HG03103 (cell line): Measurements from ENCODE around the gene DNAH9.
"Not testable (repeated sequence)": the region's sequence is repeated elsewhere in the genome, so short reads cannot be mapped to it uniquely, and the experiment has no call there.

Experiments used
- ATAC-seq: cut with Tn5 transposase; IDR thresholded peaks from one replicate; pipeline ENCODE4 v1.9.1; 2021; ENCODE audit warnings: low read depth; ENCODE audit not compliant: unreplicated experiment

DNAH9 gene

GRCh38 chr17:11949571-11949970 lies 351.3 kb downstream of the DNAH9 start:
- not testable (repeated sequence) for ATAC-seq

DNA sequence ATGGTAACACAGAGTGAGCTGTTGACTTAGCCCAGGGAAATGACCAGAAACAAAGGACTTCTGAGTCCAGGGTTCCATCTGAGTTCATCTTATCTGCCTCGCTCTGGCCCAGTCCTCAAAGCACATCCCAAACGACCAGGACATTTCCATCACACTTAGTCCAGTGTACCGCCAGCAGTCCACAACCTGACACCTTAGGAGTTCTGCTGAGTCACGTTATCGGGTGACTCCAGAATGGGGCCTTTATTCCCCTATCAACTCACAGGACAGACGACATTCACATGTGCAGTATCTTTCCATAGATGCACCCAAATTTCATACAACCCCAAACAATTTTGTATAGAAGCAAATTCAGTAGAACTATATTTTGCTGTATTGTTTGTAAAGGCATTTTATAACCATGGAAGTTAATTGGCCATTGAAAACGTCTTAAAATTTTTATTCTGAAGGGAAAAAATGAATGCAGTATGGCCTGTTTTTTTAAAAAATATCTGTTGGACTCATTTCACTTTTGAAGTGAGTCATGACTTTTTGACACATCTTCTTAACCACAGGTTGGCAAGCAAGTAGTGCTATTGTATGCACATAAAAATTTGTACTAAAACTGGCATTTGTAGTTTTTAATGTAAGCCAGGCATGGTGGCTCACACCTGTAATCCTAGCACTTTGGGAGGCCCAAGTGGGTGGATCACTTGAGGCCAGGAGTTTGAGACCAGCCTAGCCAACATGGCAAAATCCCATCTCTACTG lies 352.7 kb downstream of the DNAH9 start:
- ATAC-seq = no peak

- no peak for ATAC-seq
Observed at GRCh38 chr17:11952610-11953009, 354.3 kb downstream of the DNAH9 start.

GRCh38 chr17:11953924-11954323 lies 355.7 kb downstream of the DNAH9 start:
- no peak for ATAC-seq

- no peak for ATAC-seq
Observed at GRCh38 chr17:11954936-11955335, 356.7 kb downstream of the DNAH9 start.

GRCh38 chr17:11969565-11969964 lies 371.3 kb downstream of the DNAH9 start:
- ATAC-seq = no peak

DNA sequence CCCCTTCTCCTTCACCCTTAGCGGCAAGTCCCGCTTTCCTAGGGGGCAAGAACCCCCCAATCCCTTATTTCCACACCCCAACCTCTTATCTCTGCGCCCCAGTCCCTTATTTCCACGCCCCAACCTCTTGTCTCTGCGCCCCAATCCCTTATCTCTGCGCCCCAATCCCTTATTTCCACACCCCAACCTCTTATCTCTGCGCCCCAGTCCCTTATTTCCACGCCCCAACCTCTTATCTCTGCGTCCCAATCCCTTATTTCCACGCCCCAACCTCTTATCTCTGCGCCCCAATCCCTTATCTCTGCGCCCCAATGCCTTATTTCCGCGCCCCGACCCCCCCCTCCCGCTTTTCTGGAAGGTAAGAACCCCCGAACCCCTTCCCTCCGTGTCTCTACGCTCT lies 374.5 kb downstream of the DNAH9 start:
- ATAC-seq = not testable (repeated sequence)

DNA sequence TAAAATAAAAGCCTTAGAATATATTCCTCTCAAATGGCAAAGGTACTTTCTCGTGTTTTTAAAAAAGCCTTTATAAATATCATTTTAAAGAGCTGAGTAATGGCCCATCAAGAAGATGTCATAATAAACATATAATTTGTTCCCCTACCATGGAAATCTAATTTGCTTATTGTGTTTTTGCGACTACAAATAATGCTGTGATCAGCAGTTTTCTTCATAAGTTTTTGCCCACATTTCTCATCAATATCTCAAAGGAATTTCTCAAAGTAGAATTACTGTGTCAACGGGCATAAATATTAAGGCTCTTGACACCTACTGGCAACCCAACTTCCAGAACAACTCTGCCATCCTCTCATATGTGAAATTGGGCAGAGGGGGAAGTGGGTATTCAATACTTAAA lies 381.5 kb downstream of the DNAH9 start:
- no peak for ATAC-seq

GRCh38 chr17:11980813-11981212 lies 382.5 kb downstream of the DNAH9 start:
- ATAC-seq = no peak

DNA sequence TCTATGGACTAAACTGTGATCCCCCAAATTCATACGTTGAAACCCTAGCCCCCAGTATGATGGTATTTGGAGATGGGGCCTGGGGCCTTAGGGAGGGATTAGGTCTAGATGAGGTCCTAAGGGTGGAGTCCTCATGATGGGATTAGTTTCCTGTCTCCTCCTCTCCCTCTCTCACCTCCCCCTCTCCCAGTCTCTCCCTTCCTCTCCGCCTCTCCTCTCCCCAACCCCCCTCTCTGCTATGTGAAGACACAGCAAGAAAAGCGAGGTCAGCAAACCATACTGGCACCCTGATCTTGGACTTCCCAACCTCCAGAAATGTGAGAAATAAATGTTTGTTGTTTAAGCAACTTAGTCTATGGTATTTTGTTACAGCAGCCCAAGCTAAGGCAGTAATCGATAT lies 383.6 kb downstream of the DNAH9 start:
- ATAC-seq = no peak

GRCh38 chr17:11986179-11986941 lies 388.1 kb downstream of the DNAH9 start:
- no peak for ATAC-seq

GRCh38 chr17:11986942-11987329 lies 388.7 kb downstream of the DNAH9 start:
- ATAC-seq = no peak

DNA sequence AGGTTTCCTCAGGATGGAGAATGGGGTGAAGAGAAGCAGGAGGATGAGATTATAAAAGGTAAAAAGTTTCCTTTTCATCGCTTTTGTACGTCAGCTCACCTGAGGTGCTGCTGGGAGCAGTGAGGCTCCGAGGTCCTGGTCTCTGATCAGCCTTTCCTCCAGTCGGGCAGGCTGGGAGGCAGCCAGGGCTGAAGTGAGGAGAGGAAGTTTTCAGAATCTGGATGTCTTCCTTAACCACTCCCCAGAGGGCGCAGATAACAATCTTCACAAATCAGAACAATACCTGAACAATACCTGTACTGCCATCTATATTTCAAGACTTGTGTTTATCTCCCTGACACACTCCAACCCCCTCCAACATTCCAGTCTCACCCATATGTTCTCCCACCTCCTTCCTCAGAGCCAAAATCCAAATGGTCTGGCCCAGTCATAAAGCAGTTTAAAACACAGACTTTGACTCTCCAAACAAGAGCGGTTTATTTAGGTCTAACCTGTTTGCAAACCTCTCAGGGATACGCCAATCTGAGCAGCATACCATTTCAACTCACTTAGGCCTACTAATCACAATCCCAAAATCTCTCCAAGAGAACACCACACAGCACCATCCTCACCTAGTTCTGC lies 392.2 kb downstream of the DNAH9 start:
- ATAC-seq = no peak

GRCh38 chr17:11991461-11991860 lies 393.2 kb downstream of the DNAH9 start:
- ATAC-seq = no peak

DNA sequence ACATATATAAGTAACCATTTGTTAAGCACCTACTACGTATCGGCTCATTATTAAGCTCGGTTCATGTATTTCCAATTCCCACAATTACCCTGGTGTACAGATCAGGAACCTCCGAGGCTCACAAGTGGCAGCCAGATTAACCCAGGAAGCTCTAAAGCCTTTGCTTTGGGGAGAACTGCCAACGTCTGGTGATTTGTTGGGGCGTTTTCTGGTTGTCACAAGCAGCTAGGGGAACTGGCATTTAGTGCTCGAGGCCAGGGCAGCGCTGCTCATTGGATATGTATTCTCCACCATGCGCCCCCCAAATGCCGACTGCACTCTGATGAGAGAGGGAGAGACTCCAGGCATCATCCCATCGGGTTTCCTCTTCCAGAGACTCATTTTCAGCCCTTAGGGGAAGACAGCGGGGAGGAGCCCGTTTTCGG lies 398.5 kb downstream of the DNAH9 start:
- peak; percentile 25 for ATAC-seq

DNA sequence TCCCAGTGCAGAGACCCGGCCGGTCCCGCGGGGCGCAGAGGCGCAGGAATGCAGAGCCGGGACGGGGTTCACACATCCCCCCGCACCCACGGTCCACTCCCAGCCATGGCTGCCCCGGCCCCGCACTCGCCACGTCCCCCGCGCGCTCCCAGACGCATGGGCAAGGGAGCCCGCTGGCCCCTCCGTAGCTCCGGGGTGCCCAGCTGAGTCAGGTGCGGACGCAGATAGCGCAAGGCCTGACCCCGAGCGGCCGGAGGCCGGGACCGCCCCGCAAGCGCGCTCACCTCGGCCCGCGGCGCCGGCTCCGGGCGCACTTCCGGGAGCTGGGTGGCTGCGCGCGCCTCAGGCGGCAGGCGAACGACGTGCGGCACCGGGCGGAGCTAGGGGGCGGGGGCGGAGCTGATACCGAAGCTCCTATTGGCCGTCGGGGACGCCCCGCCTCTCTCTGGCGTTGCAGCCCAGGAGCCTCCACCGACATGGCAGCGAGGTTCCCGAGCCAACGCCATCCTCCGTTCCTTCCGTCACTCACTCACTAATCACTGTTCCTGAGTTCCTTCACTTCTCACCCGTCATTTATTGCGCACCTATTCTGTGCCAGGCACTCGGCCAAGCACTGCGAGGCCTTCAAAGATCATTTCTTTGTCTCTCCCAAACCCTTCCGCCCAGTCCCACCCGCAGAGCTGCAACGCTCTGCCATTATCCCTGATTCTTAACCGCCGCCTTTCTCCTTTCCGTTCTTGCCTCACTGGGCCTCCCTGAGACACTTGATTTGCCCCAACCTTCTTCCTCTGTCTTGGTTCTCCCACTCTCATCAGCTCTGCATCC lies 399.1 kb downstream of the DNAH9 start, which contains the start of gene ZNF18:
Gene ZNF18, minus strand, starts transcription at position 329 of the 825 bp plus-strand sequence. CDS start 4,646 bp downstream, outside the sequence.
- peak; percentile 97 for ATAC-seq

DNA sequence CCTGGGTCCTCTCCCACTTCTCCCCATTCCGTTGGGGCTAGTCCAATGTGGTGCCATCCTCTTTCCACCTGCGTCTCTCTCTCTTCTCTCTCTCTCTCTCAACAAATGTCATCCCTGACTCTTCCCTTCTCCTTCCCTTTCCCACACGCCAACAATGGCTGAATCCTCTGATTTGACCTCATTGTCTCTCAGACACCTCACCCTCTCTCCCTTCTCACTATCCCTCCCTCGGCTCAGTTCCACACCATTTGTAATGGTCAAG lies 399.6 kb downstream of the DNAH9 start:
- no peak for ATAC-seq

- ATAC-seq = no peak
Observed at GRCh38 chr17:11999696-12000095, 401.4 kb downstream of the DNAH9 start.

GRCh38 chr17:12007466-12007865 lies 409.2 kb downstream of the DNAH9 start:
- ATAC-seq = no peak
